HepG2 (cell line): Measurements from ENCODE around the gene ABCA4. TPM values are rescaled to one million over a fixed set of nuclear protein-coding genes. Genes with fewer than 3 reads are reported as not detected.

Source experiments
- CBX5 ChIP-seq: sonication (generic); formaldehyde crosslinking; IDR thresholded peaks from 2 replicates; pipeline ENCODE4 v1.4.0; 2020; ENCODE audit warnings: missing genetic modification reagents, borderline replicate concordance
- CC2D1A ChIP-seq: sonication (generic); formaldehyde crosslinking; IDR thresholded peaks from 2 replicates; pipeline ENCODE4 v1.8.1; 2023; ENCODE audit warnings: mild to moderate bottlenecking, missing genetic modification reagents
- CREB1 ChIP-seq, 2 experiments: fragments of 450-650 bp in 1 of 2; IDR thresholded peaks; 2 replicates each; pipeline ENCODE4 v1.6.1; 2016 to 2017; ENCODE audit warnings: control low read depth in 1 of 2, mild to moderate bottlenecking in 1 of 2, missing compliant biosample characterization in 1 of 2, missing genetic modification characterization in 1 of 2
- EEA1 ChIP-seq: sonication (generic); formaldehyde crosslinking; IDR thresholded peaks from 2 replicates; pipeline ENCODE4 v1.5.1; 2020; ENCODE audit warnings: mild to moderate bottlenecking, missing genetic modification reagents, borderline replicate concordance
- ERF ChIP-seq: IDR thresholded peaks from 2 replicates; pipeline ENCODE4 v1.6.1; 2018; ENCODE audit warnings: missing biosample characterization, missing genetic modification reagents
- FOXK2 ChIP-seq: fragments of 450-650 bp; IDR thresholded peaks from 2 replicates; pipeline ENCODE4 v1.6.1; 2016
- HNRNPK ChIP-seq: fragments of 200-400 bp; formaldehyde crosslinking; IDR thresholded peaks from 2 replicates; pipeline ENCODE4 v1.6.1; 2018; ENCODE audit warnings: low read length, low read depth, moderate library complexity, mild to moderate bottlenecking; ENCODE audit not compliant: poor library complexity, severe bottlenecking
- MLX ChIP-seq: IDR thresholded peaks from 2 replicates; pipeline ENCODE4 v1.6.1; 2016
- RNF2 ChIP-seq: fragments of 450-650 bp; conservative IDR thresholded peaks from 2 replicates; pipeline ENCODE4 v1.6.1; 2016; ENCODE audit warnings: low read depth
- SIX1 ChIP-seq: sonication (generic); formaldehyde crosslinking; IDR thresholded peaks from 2 replicates; pipeline ENCODE4 v1.4.0; 2020; ENCODE audit warnings: missing genetic modification reagents, borderline replicate concordance
- ZBED4 ChIP-seq: sonication (generic); formaldehyde crosslinking; IDR thresholded peaks from 2 replicates; pipeline ENCODE4 v1.4.0; 2020; ENCODE audit warnings: missing genetic modification reagents, borderline replicate concordance
- ZNF280B ChIP-seq: sonication (generic); formaldehyde crosslinking; IDR thresholded peaks from 2 replicates; pipeline ENCODE4 v1.5.0; 2020; ENCODE audit warnings: missing genetic modification reagents, mild to moderate bottlenecking, borderline replicate concordance
- ZNF34 ChIP-seq: sonication (generic); formaldehyde crosslinking; IDR thresholded peaks from 2 replicates; pipeline ENCODE4 v1.4.0; 2020; ENCODE audit warnings: mild to moderate bottlenecking, missing genetic modification reagents, borderline replicate concordance
- ZNF354B ChIP-seq: sonication (generic); formaldehyde crosslinking; IDR thresholded peaks from 2 replicates; pipeline ENCODE4 v1.8.0; 2022; ENCODE audit warnings: mild to moderate bottlenecking, missing genetic modification reagents
- ZNF670 ChIP-seq: sonication (generic); formaldehyde crosslinking; IDR thresholded peaks from 2 replicates; pipeline ENCODE4 v1.8.0; 2022; ENCODE audit warnings: mild to moderate bottlenecking, missing genetic modification reagents, borderline replicate concordance
- ZSCAN20 ChIP-seq: sonication (generic); formaldehyde crosslinking; IDR thresholded peaks from 2 replicates; pipeline ENCODE4 v1.4.0; 2020; ENCODE audit warnings: missing genetic modification reagents, mild to moderate bottlenecking, borderline replicate concordance
- polyA plus RNA-seq, 8 experiments: library from polyadenylated mRNA; depleted of rRNA in 3 of 8; stranded (reverse) in 7 of 8; unstranded in 1 of 8; fragments of >200 nt; fragmentation: Illumina TruSeq in 4 of 8; extraction: Trizol in 4 of 8; gene quantifications; 2 replicates each; pipeline versions ENCODE4 v1.2.1 to v1.2.3, GENCODE V29; 2011 to 2016; ENCODE audit warnings: low read depth in 4 of 8, missing spikeins in 1 of 8, mixed read lengths in 1 of 8; ENCODE audit not compliant: insufficient read depth in 1 of 8
- total RNA-seq, 5 experiments: library from RNA; depleted of rRNA; stranded (reverse); fragments of >200 nt; fragmentation: Illumina TruSeq; extraction: Trizol; gene quantifications; 2 replicates each; pipeline ENCODE4 v1.2.3, GENCODE V29; 2016; ENCODE audit warnings: low read depth in 1 of 5
- TF ChIP-seq, protein P1 (sequence below): sonication (generic); formaldehyde crosslinking; IDR thresholded peaks from 2 replicates; pipeline ENCODE4 v1.4.0; 2020; ENCODE audit warnings: mild to moderate bottlenecking, missing genetic modification reagents

Gene ABCA4
- total and polyA plus RNA-seq, 2 of the 13 experiments (the other 11 are each of a cell fraction or from before 2014, with no cell fraction given), result 0.24 to 0.67 TPM

DNA sequence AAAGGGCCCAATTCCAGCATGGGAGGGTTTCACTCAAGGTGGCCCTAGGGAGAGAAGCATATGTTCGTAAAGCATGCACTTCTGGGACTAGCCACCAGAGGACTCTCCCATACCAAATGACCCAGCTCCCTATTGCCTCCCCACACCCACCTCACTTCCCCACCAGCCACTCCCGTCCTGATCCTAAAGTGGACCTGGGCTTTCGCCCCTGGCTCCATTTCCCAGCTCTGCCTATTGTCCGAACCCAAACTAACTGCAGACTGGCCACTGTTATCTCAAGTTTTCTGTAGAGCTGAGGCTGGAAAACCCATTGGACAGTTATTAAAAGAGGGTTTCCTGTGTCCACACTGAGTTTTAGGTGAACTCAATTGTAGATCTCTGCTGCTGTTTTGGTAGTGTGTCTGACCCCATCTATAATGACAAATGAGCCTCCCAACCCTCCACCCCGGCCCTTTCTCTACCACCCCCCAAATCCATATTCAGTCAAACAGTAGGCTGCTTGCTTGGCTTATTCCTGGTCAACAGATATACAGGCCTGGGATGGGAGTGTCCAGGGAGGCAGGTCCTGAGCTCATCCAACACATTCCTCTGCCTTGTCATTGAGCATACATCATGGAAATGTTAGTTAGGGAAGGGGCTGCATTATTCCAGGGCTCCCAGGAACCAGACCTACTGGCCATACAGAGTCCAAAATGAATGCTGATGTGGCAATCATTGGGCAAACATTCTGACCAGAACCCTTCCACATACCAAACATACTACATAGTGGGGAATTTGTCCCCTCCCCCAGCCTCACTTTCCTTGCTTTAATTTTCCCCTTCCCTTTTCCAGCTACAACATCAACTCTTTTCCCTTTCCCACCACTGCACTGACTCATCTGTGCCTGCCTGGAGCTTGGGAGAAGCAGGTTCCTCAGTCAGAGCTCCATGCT, 59.2 kb downstream of the ABCA4 start (continued):
- TF ChIP-seq ZNF280B (CRISPR knock-in tag) (no peak), ZNF34 (CRISPR knock-in tag) (no peak), FOXK2 (no peak), RNF2 (no peak), CREB1 (IDR thresholded peaks at IDR 0.05) (no peak; the same call in 1 of the 2 replicates), CREB1 (CRISPR knock-in tag; IDR thresholded peaks at IDR 0.05) (no peak), ZNF354B (CRISPR knock-in tag) (no peak), ZSCAN20 (CRISPR knock-in tag) (no peak), EEA1 (CRISPR knock-in tag) (no peak), CBX5 (CRISPR knock-in tag) (peak; percentile 63; the same call in 1 of the 2 replicates), ERF (0 out of 2 replicates have a peak, but pooled peaks have one; percentile 25), HNRNPK (no peak), SIX1 (CRISPR knock-in tag) (no peak), MLX (CRISPR knock-in tag) (no peak), CC2D1A (CRISPR knock-in tag) (no peak), ZBED4 (CRISPR knock-in tag) (no peak), ZNF670 (CRISPR knock-in tag) (no peak)
- TF ChIP-seq, protein P1, sequence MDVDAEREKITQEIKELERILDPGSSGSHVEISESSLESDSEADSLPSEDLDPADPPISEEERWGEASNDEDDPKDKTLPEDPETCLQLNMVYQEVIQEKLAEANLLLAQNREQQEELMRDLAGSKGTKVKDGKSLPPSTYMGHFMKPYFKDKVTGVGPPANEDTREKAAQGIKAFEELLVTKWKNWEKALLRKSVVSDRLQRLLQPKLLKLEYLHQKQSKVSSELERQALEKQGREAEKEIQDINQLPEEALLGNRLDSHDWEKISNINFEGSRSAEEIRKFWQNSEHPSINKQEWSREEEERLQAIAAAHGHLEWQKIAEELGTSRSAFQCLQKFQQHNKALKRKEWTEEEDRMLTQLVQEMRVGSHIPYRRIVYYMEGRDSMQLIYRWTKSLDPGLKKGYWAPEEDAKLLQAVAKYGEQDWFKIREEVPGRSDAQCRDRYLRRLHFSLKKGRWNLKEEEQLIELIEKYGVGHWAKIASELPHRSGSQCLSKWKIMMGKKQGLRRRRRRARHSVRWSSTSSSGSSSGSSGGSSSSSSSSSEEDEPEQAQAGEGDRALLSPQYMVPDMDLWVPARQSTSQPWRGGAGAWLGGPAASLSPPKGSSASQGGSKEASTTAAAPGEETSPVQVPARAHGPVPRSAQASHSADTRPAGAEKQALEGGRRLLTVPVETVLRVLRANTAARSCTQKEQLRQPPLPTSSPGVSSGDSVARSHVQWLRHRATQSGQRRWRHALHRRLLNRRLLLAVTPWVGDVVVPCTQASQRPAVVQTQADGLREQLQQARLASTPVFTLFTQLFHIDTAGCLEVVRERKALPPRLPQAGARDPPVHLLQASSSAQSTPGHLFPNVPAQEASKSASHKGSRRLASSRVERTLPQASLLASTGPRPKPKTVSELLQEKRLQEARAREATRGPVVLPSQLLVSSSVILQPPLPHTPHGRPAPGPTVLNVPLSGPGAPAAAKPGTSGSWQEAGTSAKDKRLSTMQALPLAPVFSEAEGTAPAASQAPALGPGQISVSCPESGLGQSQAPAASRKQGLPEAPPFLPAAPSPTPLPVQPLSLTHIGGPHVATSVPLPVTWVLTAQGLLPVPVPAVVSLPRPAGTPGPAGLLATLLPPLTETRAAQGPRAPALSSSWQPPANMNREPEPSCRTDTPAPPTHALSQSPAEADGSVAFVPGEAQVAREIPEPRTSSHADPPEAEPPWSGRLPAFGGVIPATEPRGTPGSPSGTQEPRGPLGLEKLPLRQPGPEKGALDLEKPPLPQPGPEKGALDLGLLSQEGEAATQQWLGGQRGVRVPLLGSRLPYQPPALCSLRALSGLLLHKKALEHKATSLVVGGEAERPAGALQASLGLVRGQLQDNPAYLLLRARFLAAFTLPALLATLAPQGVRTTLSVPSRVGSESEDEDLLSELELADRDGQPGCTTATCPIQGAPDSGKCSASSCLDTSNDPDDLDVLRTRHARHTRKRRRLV (CRISPR knock-in tag), result no peak
